GM18907 (cell line): ENCODE measurements around the gene OPCML.
"Not testable (repeated sequence)": the region's sequence is repeated elsewhere in the genome, so short reads cannot be mapped to it uniquely, and the experiment has no call there.

Experiments used
- ATAC-seq: cut with Tn5 transposase; IDR thresholded peaks from one replicate; pipeline ENCODE4 v1.9.1; 2021; ENCODE audit warnings: mild to moderate bottlenecking, moderate library complexity; ENCODE audit not compliant: unreplicated experiment

OPCML gene

GRCh38 chr11:132430429-132431062 lies 1101.8 kb downstream of the OPCML start:
- no peak for ATAC-seq

- no peak for ATAC-seq
These were observed 1102.6 kb downstream of the OPCML start for GRCh38 chr11:132429685-132430084.

GRCh38 chr11:132427611-132428010 lies 1104.7 kb downstream of the OPCML start:
- ATAC-seq: no peak

GRCh38 chr11:132424433-132424832 lies 1107.9 kb downstream of the OPCML start:
- no peak for ATAC-seq

- ATAC-seq: no peak
These were observed 1109.0 kb downstream of the OPCML start for GRCh38 chr11:132423266-132423665.

GRCh38 chr11:132422722-132423121 lies 1109.6 kb downstream of the OPCML start:
- no peak for ATAC-seq

- ATAC-seq: no peak
These were observed 1110.7 kb downstream of the OPCML start for GRCh38 chr11:132421555-132421954.

- no peak for ATAC-seq
These were observed 1117.8 kb downstream of the OPCML start for GRCh38 chr11:132414451-132414850.

GRCh38 chr11:132410383-132410782 lies 1121.9 kb downstream of the OPCML start:
- no peak for ATAC-seq

- ATAC-seq: no peak
These were observed 1122.5 kb downstream of the OPCML start for GRCh38 chr11:132409573-132410355.

GRCh38 chr11:132408877-132409276 lies 1123.4 kb downstream of the OPCML start:
- ATAC-seq: peak; percentile 87

- no peak for ATAC-seq
These were observed 1126.6 kb downstream of the OPCML start for GRCh38 chr11:132405728-132406127.

GRCh38 chr11:132402071-132402684 lies 1130.1 kb downstream of the OPCML start:
- ATAC-seq: peak; percentile 94

GRCh38 chr11:132396318-132396717 lies 1136.0 kb downstream of the OPCML start:
- ATAC-seq: no peak

GRCh38 chr11:132395434-132395833 lies 1136.9 kb downstream of the OPCML start:
- no peak for ATAC-seq

- ATAC-seq: no peak
These were observed 1152.8 kb downstream of the OPCML start for GRCh38 chr11:132379540-132379939.

GRCh38 chr11:132373405-132374143 lies 1158.7 kb downstream of the OPCML start:
- ATAC-seq: no peak

GRCh38 chr11:132370114-132370513 lies 1162.2 kb downstream of the OPCML start:
- not testable (repeated sequence) for ATAC-seq

- no peak for ATAC-seq
These were observed 1165.0 kb downstream of the OPCML start for GRCh38 chr11:132367293-132367692.

GRCh38 chr11:132365650-132366049 lies 1166.7 kb downstream of the OPCML start:
- ATAC-seq: no peak
